Osteocyte (in vitro differentiated cells): ENCODE results near the gene MOV10L1. TPM values are rescaled to one million over a fixed set of nuclear protein-coding genes. Genes with fewer than 3 reads are reported as not detected.

Source experiments
- DNase-seq: peaks from one replicate; pipeline ENCODE4 v3.0.0; 2021; ENCODE audit warnings: mixed read lengths; ENCODE audit not compliant: unreplicated experiment; ENCODE audit errors: extremely low spot score
- H3K27ac Mint-ChIP-seq: one replicate; pipeline ENCODE4 v1.8.0; 2021; ENCODE audit warnings: mild to moderate bottlenecking, mixed read lengths; ENCODE audit not compliant: unreplicated experiment
- H3K27me3 Mint-ChIP-seq: one replicate; pipeline ENCODE4 v1.8.0; 2021; ENCODE audit warnings: mixed read lengths; ENCODE audit not compliant: unreplicated experiment
- H3K36me3 Mint-ChIP-seq: one replicate; pipeline ENCODE4 v1.8.0; 2021; ENCODE audit warnings: mixed read lengths; ENCODE audit not compliant: unreplicated experiment
- H3K4me1 Mint-ChIP-seq: one replicate; pipeline ENCODE4 v1.8.0; 2021; ENCODE audit warnings: mixed read lengths; ENCODE audit not compliant: unreplicated experiment
- H3K4me3 Mint-ChIP-seq: one replicate; pipeline ENCODE4 v1.8.0; 2021; ENCODE audit warnings: mild to moderate bottlenecking, moderate library complexity, mixed read lengths; ENCODE audit not compliant: unreplicated experiment
- H3K9me3 Mint-ChIP-seq: one replicate; pipeline ENCODE4 v1.8.0; 2021; ENCODE audit warnings: mixed read lengths; ENCODE audit not compliant: unreplicated experiment
- CTCF ChIP-seq: fragments of 200-600 bp; sonication (generic); IDR thresholded peaks from 2 replicates; pipeline ENCODE4 v1.5.0; 2021; ENCODE audit warnings: antibody characterized with exemption, mild to moderate bottlenecking, moderate library complexity
- total RNA-seq: library from RNA; stranded (reverse); gene quantifications from 2 replicates; pipeline ENCODE4 v1.2.1, GENCODE V29; 2021

The MOV10L1 gene
- total RNA-seq, 1 donor from 2014 or later = 1.4 TPM

- Mint-ChIP-seq H3K27ac (no peak overlapping the region), H3K4me3 (no peak overlapping the region), H3K27me3 (peaks cover 46% of the 10 kb centered on the region), H3K36me3 (no peaks in the 10 kb centered on the region), H3K9me3 (no peaks in the 10 kb centered on the region), H3K4me1 (peaks cover 22% of the 10 kb centered on the region)
- TF ChIP-seq CTCF = no peak
- DNase-seq = no peak
Measured at GRCh38 chr22:50140615-50141014, 50.8 kb downstream of the MOV10L1 start.

DNA sequence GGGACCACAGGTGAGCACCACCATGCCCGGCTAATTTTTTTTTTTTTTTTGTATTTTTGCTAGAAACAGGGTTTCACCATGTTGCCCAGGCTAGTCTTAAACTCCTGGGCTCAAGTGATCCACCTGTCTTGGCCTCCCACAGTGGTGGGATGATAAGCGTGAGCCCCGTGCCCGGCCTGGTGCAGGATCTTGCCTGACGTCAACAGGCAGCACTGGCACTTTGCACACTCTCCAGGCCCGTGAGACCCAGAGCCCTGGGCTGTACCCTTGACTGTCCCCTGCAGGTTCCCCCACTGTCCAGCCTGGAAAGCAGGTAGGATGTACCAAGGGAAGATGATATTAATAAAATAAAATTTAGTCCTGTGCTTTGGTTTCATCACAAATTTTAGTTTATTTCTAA lies 51.7 kb downstream of the MOV10L1 start:
- no peak overlapping the region for H3K4me3 Mint-ChIP-seq
- H3K36me3 Mint-ChIP-seq = no peaks in the 10 kb centered on the region
- no peak for TF ChIP-seq CTCF

DNA sequence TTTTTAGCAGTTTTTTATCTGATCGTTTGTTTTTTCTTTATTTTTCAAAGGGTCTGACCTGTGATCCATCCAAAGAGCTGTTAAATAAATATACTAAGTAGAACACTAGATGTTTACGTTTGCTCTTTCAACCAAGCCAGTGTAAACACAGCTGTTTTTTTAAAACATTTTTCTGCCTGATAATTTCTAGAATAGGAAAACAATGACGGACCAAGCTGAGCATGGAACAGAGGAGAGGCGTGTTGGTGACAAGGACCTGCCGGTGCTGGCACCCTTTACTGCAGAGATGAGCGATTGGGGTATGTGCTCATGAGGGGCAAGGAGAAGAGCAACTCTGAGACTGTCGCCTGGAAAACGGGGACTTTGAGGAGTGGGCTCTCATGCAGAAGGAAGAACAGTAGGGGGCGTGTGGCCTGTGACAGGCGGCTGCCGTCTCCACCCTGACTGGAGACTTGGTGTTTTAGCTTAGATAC lies 52.1 kb downstream of the MOV10L1 start:
- Mint-ChIP-seq H3K4me3 (no peak overlapping the region), H3K36me3 (no peaks in the 10 kb centered on the region), H3K27me3 (peaks cover 48% of the 10 kb centered on the region), H3K9me3 (no peaks in the 10 kb centered on the region), H3K27ac (no peak overlapping the region), H3K4me1 (peaks cover 26% of the 10 kb centered on the region)
- peak; percentile 33 for TF ChIP-seq CTCF
- no peak for DNase-seq

More for the DNA sequence above, 51.7 kb downstream of the MOV10L1 start:
- Mint-ChIP-seq H3K27me3 (peaks cover 48% of the 10 kb centered on the region), H3K4me1 (peaks cover 27% of the 10 kb centered on the region), H3K27ac (no peak overlapping the region), H3K9me3 (no peaks in the 10 kb centered on the region)
- DNase-seq = no peak

DNA sequence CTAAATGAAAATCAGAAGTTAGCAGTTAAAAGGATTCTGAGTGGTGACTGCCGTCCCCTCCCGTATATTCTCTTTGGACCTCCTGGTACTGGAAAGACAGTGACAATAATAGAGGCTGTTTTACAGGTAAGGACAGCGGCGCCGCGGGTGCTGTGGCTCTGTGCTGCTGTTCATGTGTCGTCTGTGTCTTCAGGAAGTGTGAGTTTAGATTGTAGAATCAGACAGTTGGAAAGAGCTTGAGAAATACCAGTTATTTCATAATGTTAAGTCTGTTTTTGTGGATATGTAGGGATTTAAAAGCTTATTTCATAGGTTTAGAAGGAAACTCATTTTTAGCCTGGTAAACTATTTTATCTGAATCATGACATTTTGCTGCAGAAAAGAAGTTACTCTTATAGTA lies 53.3 kb downstream of the MOV10L1 start:
- no peaks in the 10 kb centered on the region for H3K36me3 Mint-ChIP-seq
- H3K4me3 Mint-ChIP-seq = no peak overlapping the region
- peaks cover 26% of the 10 kb centered on the region for H3K4me1 Mint-ChIP-seq
- no peak for TF ChIP-seq CTCF
- H3K27ac Mint-ChIP-seq = no peak overlapping the region
- H3K27me3 Mint-ChIP-seq = peaks cover 44% of the 10 kb centered on the region
- H3K9me3 Mint-ChIP-seq = no peaks in the 10 kb centered on the region
- no peak for DNase-seq

DNA sequence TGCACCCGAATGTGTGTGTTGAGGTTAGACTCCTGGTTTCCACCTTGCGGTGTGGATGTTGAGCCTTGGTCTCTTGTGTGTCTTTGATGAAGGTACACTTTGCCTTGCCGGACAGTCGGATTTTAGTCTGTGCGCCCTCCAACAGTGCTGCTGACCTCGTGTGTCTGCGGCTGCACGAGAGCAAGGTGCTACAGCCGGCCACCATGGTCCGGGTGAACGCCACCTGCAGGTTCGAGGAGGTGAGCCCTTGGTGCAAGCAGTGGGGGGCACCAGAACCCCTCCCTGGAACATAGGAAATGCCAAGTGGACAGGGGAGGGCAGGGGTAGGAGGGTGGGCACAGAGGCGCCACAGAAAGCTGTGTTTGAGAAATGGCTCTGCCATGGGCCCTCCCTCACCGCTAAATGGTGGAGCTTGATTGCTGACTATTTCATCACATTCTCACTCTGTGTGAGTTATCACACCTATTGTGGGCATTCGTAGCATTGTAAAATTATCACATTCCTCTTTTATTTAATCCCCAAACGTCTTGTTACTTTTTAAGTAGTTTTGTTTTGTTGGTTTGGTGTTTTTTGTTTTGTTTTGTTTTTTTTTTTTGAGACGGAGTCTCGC lies 54.3 kb downstream of the MOV10L1 start:
- H3K4me3 Mint-ChIP-seq = no peak overlapping the region
- H3K27me3 Mint-ChIP-seq = peaks cover 40% of the 10 kb centered on the region
- H3K36me3 Mint-ChIP-seq = no peaks in the 10 kb centered on the region
- H3K4me1 Mint-ChIP-seq = peaks cover 26% of the 10 kb centered on the region
- H3K27ac Mint-ChIP-seq = no peak overlapping the region
- TF ChIP-seq CTCF = no peak
- DNase-seq = no peak
- no peaks in the 10 kb centered on the region for H3K9me3 Mint-ChIP-seq
